Measurements from ENCODE around the gene QRICH1.

DNA sequence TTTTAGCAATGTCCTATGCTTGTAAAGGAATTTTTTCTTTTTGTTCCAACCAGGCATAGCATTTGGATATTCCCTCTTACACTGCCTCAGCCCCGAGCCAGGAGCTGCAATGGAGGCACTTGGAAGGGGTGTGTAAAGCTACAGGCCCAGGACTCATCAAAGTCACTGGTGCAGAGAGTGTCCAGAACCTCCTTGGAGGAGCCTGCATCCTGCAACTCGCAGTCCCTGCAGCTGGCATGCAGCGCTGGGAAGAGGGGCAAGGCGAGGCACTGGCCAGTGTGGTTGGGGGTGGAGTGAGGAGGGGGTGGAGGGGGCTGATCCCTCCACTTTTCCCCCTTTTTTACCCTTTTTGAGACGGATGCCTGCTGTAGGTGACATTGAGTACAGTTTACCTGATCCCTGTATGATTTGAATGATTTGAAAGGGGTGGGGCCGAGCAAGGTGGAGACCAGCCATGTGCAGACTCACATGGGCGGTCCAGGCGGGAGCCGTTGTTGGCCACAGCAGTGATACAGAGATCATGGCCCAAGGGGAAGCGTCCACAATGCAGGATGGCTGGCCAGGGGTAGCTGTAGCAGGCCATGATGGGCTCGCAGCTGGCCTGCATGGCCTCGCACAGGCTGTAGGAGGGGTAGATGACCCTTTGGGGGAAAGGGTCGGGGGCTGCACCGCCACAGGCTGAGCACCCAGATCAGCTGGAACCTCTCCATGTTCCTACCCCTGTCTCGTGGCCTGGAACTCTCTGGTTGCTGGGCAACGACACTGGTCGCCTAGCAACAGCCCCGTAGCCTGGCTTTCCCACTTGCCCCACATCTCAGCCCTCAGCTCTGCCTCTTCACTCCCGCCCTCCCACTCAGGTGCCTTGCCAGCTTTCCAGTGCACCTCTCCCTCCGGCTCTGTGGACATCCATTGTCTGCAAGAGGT lies 95.9 kb downstream of the QRICH1 start:
- no peak for TF ChIP-seq HDGF (IDR thresholded peaks at IDR 0.05; ENCODE audit: borderline replicate concordance)
- TF ChIP-seq SUZ12 (IDR thresholded peaks at IDR 0.05), result no peak
- TF ChIP-seq ELF4 (IDR thresholded peaks at IDR 0.05), result no peak
- no peak for TF ChIP-seq NFRKB (IDR thresholded peaks at IDR 0.05)
